ENCODE data around the gene SNX5.
A peak's percentile ranks its signal among the peaks of the same experiment; 100 is the strongest.
"Not testable (repeated sequence)": the region's sequence is repeated elsewhere in the genome, so short reads cannot be mapped to it uniquely, and the experiment has no call there.

The SNX5 gene

GRCh38 chr20:17960400-17960885 is 8.2 kb downstream of the SNX5 start:
- DNase-seq, result not testable (repeated sequence)

GRCh38 chr20:17959257-17959627 is 9.4 kb downstream of the SNX5 start:
- peak in 1 of 5 experiments; percentile 59 for DNase-seq

- DNase-seq, result no peak
Observed at GRCh38 chr20:17958373-17959256, 10.0 kb downstream of the SNX5 start.

GRCh38 chr20:17957505-17958363 is 10.9 kb downstream of the SNX5 start:
- no peak for DNase-seq

- no peak for DNase-seq
Observed at GRCh38 chr20:17956099-17956685, 12.4 kb downstream of the SNX5 start.

- DNase-seq, result peak in 1 of 5 experiments; percentile 54
Observed at GRCh38 chr20:17955302-17955701, 13.3 kb downstream of the SNX5 start.

- DNase-seq, result no peak
Observed at GRCh38 chr20:17953935-17954334, 14.7 kb downstream of the SNX5 start.

GRCh38 chr20:17952692-17953684 is 15.6 kb downstream of the SNX5 start:
- no peak for DNase-seq

GRCh38 chr20:17951323-17951722 is 17.3 kb downstream of the SNX5 start:
- DNase-seq, result no peak

GRCh38 chr20:17950670-17951069 is 17.9 kb downstream of the SNX5 start:
- no peak for DNase-seq

- DNase-seq, result no peak
Observed at GRCh38 chr20:17949899-17950298, 18.7 kb downstream of the SNX5 start.

GRCh38 chr20:17948442-17948841 is 20.2 kb downstream of the SNX5 start:
- DNase-seq, result no peak

- DNase-seq, result no peak
Observed at GRCh38 chr20:17947474-17947815, 21.1 kb downstream of the SNX5 start.

GRCh38 chr20:17946572-17947473 is 21.8 kb downstream of the SNX5 start:
- DNase-seq, result no peak

GRCh38 chr20:17946040-17946439 is 22.6 kb downstream of the SNX5 start:
- DNase-seq, result no peak

- DNase-seq, result no peak
Observed at GRCh38 chr20:17944854-17945474, 23.6 kb downstream of the SNX5 start.

GRCh38 chr20:17943343-17943742 is 25.3 kb downstream of the SNX5 start:
- no peak for DNase-seq

- no peak for DNase-seq
Observed at GRCh38 chr20:17941826-17942196, 26.8 kb downstream of the SNX5 start.

- DNase-seq, result no peak
Observed at GRCh38 chr20:17941087-17941825, 27.3 kb downstream of the SNX5 start.

Measured in T-helper 2 cell (primary cell).